Right cardiac atrium (tissue), 5 donors: ENCODE data around the gene DAAM1. TPM values are rescaled to one million over a fixed set of nuclear protein-coding genes. Genes with fewer than 3 reads are reported as not detected.

Source experiments
- ATAC-seq, 2 donors: fragments of 200-7000 bp; cut with Tn5 transposase; one replicate each; pipeline versions ENCODE4 v1.8.0 to v1.9.1; 2020; ENCODE audit warnings: moderate library complexity in 2 of 2, mild to moderate bottlenecking in 1 of 2
- DNase-seq, 3 donors: peaks; one replicate each; pipeline ENCODE4 v3.0.0-alpha.2; 2020
- H3K27ac ChIP-seq: one replicate; pipeline ENCODE4 v1.5.1; 2013; ENCODE audit warnings: mild to moderate bottlenecking, low read length, control low read depth, moderate library complexity
- H3K27me3 ChIP-seq: one replicate; pipeline ENCODE4 v1.6.1; 2013; ENCODE audit not compliant: control insufficient read depth, insufficient read depth
- H3K4me1 ChIP-seq: one replicate; pipeline ENCODE4 v1.6.1; 2013; ENCODE audit warnings: low read length; ENCODE audit not compliant: control insufficient read depth, insufficient read depth
- H3K4me3 ChIP-seq: one replicate; pipeline ENCODE4 v1.5.1; 2013; ENCODE audit warnings: low read length, control low read depth
- H3K9me3 ChIP-seq: one replicate; pipeline ENCODE4 v1.6.1; 2013; ENCODE audit warnings: low read length; ENCODE audit not compliant: control insufficient read depth
- WGBS: extraction: QIAGEN DNeasy Blood & Tissue Kit; methylation state at CpG from one replicate; pipeline ENCODE4 v1.1.7; 2013; 5-methylcytosine and 5-hydroxymethylcytosine counted together
- intact Hi-C, 4 donors: fragments of 100-400 bp; cut with DNase I; formaldehyde crosslinking; loops; one replicate each; pipeline versions ENCODE4 v1.11.0 to v1.14.0; 2022 to 2023
- polyA plus RNA-seq: library from polyadenylated mRNA; stranded (reverse); fragments of 200-250 nt; gene quantifications from one replicate; pipeline ENCODE4 v1.2.3, GENCODE V29; 2013
- total RNA-seq, 4 donors: library from RNA; stranded (reverse); fragmentation: NEBNext Ultra II Directional; extraction: Animal tissue kit (Norgen Biotek cat#: 25700); gene quantifications; one replicate each; pipeline ENCODE4 v1.2.1, GENCODE V29; 2021
- donor health status: healthy with polysubstance abuse.
- donor health status: DM: no; HTN: yes; CAD: no.
- donor health status: DM: no; HTN: no; CAD: no.
- donor health status: DM: no; HTN: yes; CAD: no; lungs with severe emphysema.
- donor health status: DM: yes; HTN: yes; CAD: no.

Gene DAAM1
- total and polyA plus RNA-seq, 5 donors, result 30.7 to 152 (median 107) TPM

DNA sequence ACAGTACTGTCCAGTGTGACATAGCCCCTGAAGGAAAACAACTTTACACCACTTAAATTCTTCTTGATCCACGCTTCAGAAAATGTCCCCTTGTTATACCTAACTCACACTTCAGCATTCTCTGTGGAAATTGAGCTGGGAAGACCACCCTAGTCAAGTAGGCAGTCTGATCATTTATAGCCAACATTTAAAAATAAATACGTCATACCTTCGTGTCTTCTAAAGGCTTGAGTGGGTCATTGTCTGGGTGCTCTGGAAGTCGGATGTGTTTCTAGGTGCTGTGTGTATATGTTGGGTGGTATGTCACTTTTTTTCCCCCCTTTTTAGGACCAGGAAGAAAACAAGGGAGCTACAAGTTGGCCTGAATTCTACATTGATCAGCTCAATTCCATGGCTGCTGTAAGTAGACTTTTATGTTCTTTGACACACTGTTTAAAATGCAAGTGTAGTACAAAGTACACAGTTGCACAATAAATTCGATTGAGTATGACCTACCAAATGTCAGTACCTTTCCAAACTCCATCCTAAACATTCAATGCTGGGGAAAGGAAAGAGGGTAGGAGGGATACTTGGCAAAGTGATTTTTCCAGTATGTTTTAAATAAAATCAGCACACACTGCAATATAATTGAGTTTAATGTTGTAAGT, 126.6 kb downstream of the DAAM1 start:
- WGBS, result 93% methylated on average over 5 of the region's 5 CpGs

DNA sequence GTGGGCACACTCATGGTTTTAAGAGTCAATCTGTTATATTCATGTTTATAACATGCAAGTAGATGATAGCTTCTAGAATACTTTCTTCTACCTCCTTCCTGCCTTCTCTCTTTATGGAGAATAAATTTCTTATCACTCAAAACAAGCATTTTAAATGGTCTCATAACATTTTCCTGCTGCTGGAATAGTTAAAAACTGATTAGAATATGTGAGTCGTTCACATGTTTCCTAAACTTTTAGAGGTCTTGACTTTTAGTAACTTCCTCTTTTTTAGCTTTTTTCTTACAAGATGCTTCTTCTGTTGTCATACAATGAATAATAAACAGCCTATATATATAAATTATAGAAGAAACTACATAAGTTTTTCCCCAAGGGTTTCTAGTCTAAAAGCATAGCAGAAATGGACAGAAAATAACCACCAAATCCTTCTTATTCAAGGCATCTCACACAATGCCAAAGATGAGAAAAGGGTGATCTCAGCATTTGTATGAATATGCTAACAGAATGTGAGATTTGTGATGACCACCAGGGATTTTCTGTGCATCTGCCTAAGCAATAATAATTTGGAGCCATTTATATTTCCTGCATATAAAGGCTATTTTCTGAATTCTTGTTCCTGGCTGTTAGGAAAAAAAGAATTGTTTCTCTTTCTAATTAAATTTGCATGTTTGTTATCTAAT, 127.8 kb downstream of the DAAM1 start:
- no peak for DNase-seq
- Histone ChIP-seq H3K4me1 (peaks cover 12% of the 10 kb centered on the region), H3K27ac (no peak overlapping the region), H3K27me3 (no peaks in the 10 kb centered on the region), H3K4me3 (no peak overlapping the region), H3K9me3 (no peaks in the 10 kb centered on the region)
- intact Hi-C loops, result no loop called here
- no peak for ATAC-seq
- WGBS, result 24% methylated on average over 1 of the region's 1 CpG

More for the DNA sequence above, 126.6 kb downstream of the DAAM1 start:
- Histone ChIP-seq H3K4me1 (peaks cover 12% of the 10 kb centered on the region), H3K4me3 (no peak overlapping the region), H3K9me3 (no peaks in the 10 kb centered on the region), H3K27me3 (no peaks in the 10 kb centered on the region), H3K27ac (no peak overlapping the region)
- DNase-seq (no peak), ATAC-seq (no peak)
- intact Hi-C loops, result no loop called here

DNA sequence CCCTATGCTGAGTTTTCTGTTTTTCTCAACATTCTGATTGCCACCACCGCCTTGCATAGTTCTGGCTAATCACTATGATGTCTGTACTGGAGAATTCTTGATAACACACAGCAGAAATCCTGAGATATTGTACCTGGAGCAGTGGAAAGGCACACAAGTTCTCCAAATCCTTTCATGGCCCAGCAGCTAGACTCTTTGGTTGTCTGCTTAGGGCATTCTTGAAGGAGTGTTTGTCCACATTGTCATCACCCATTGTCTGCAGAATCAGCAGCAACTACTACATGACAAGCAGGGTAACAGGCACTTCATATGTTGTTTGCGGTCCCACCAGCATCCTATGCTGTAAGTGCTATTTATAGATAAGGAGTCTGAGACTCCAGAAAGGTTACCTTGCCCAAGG, 128.9 kb downstream of the DAAM1 start:
- H3K4me1 ChIP-seq, result peaks cover 12% of the 10 kb centered on the region
- 81% methylated on average over 2 of the region's 2 CpGs for WGBS
- no peak overlapping the region for H3K27ac ChIP-seq

DNA sequence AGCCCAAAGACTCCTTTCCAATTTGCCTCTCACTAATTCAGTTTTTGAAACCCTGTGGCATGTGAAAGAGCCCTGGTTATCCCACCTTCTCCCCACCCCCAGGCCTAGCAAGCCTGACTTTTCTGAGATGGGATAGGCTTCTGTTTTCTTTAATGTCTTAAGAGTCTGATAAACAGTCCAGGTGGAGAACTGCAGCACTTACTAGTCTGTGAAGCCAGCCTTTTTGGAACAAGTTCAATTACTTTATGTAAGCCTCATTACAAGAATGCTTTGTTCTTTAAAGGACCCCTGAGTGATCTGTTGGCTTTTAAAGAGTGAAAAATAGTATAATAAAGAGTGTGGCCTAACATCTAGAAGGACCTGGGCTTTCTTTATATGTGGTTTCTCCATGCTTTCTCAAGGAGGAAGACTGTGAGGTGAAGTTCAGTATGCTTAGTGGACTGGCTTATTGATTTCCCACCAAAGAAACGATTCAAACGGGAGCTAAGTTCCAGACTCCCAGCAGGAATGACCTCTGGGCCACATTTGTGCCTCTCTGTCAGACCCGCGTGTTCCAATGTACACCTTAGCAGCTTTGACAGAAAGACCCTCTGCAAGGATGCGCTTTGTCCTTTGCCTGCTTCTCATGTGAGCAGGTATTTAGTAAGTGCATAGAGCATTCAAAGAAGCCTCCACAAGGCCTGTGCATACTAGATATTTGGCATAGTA, 129.5 kb downstream of the DAAM1 start:
- intact Hi-C loops, result no loop called here
- WGBS, result 81% methylated on average over 5 of the region's 5 CpGs
- ATAC-seq (no peak), DNase-seq (no peak)
- peaks cover 11% of the 10 kb centered on the region for H3K4me1 ChIP-seq
- H3K9me3 ChIP-seq, result no peaks in the 10 kb centered on the region
- H3K4me3 ChIP-seq, result no peak overlapping the region
- no peaks in the 10 kb centered on the region for H3K27me3 ChIP-seq
- peak overlapping the region; percentile 92 for H3K27ac ChIP-seq

More for the DNA sequence above, 128.9 kb downstream of the DAAM1 start:
- DNase-seq, result no peak
- intact Hi-C loops, result no loop called here
- no peaks in the 10 kb centered on the region for H3K9me3 ChIP-seq
- no peaks in the 10 kb centered on the region for H3K27me3 ChIP-seq
- no peak overlapping the region for H3K4me3 ChIP-seq
- no peak for ATAC-seq

DNA sequence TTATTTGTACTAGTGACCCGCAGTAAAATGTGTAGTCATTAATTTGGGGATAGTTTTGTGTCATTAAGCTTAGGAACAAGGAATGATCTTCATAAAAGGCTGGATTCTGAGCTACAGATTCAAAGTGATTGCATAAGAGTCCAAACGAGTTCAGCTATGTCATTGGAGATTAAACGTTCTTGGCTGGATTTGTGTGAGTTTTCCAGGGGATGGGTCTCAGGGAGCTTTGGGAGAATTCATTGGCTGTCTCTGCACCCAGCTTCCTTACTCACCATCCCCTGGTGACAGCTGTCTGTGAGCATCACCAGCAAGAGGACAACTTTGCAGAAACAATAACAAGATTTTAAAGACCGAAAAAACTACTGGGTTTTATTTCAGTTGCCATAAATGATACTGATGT, 130.4 kb downstream of the DAAM1 start:
- WGBS, result 29% methylated on average over 4 of the region's 4 CpGs
- no peak overlapping the region for H3K27ac ChIP-seq
- H3K27me3 ChIP-seq, result no peaks in the 10 kb centered on the region
- intact Hi-C loops, result no loop called here
- DNase-seq (peak in 2 of 3 donors; percentile 28 to 72), ATAC-seq (peak; percentile 83 to 88)
- H3K9me3 ChIP-seq, result no peaks in the 10 kb centered on the region
- H3K4me3 ChIP-seq, result no peak overlapping the region
- H3K4me1 ChIP-seq, result peaks cover 9% of the 10 kb centered on the region

DNA sequence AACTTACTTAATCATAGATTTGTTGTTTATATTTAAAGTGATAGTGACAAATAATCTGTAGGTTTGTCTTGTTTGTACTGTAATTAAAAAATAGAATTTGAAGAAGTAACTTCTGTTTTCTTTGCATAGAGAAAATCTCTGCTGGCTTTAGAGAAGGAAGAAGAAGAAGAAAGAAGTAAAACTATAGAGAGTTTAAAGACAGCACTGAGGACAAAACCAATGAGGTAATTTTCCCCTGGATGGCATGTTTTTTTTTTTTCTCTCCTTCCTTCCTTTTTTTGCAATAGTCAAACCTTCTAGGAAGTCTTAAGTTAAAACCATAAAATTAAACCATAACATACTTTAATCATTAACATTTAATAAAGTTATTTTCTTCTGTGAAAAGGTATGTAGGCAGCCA, 131.9 kb downstream of the DAAM1 start:
- H3K27ac ChIP-seq, result no peak overlapping the region
- no peak overlapping the region for H3K4me3 ChIP-seq
- DNase-seq (no peak), ATAC-seq (no peak)
- no peaks in the 10 kb centered on the region for H3K9me3 ChIP-seq
- intact Hi-C loops, result loop anchor here in 1 of 4 donors (10.0 kb wide), 1 partner anchor 186 kb away; no protein-coding TSS in a partner anchor
- no peaks in the 10 kb centered on the region for H3K27me3 ChIP-seq
- H3K4me1 ChIP-seq, result peaks cover 9% of the 10 kb centered on the region

DNA sequence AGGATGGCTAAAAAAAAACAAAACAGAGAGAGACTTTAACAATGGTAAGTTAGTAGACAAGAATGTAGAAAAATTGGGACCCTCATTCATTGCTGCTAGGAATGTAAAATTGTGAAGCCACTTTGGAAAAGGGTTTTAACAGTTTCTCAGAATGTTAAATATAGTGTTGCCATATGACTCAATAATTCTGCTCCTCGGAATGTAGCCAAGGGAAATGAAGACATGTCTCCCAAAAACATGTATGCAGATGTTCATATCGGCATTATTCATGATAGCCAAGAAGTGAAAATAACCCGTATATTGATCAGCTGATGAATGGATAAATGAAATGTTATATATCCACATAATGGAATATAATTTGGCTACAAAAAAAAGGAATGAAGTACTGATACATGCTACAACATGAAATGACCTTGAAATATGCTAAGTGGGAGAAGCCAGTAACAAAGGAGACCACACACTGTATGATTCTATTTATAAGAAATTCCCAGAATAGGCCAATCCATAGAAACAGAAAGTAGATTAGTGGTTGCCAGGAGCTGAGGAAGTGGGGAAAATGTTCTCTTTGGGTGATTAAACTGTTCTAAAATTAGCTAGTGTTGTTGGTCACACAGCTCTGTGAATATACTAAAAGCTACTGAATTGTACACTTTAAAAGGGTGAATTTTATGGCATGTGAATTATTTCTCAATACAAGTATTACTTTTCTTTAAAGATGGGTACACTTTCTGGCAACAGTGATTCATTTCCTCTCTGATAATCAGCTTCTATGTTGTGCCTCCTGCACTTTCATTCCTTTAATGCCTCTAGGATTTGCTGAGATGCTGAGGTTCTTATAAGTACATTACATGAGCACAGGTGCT, 132.5 kb downstream of the DAAM1 start:
- no peak overlapping the region for H3K4me3 ChIP-seq

DNA sequence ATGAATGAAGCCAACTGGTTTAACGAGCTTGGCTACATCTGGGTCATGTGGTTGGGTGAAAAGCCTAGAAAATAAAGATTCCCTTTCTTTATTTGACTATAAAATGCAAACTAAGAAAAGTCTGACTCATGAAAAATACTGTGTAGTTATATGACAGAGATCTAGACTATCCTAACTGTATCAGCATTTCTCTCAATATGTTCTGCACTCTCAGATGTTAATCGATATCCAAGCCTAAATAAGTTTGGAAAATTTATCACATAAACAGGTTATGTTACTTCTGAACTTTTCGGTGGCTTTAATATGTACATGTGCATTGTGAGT, 133.1 kb downstream of the DAAM1 start:
- intact Hi-C loops, result loop anchor here in 1 of 4 donors (10.0 kb wide), 1 partner anchor 187 kb away; no protein-coding TSS in a partner anchor
- H3K27ac ChIP-seq, result peak overlapping the region; percentile 87
- no peaks in the 10 kb centered on the region for H3K9me3 ChIP-seq
- H3K27me3 ChIP-seq, result no peaks in the 10 kb centered on the region
- peaks cover 11% of the 10 kb centered on the region for H3K4me1 ChIP-seq
- DNase-seq (no peak), ATAC-seq (no peak)
- WGBS, result 66% methylated on average over 3 of the region's 3 CpGs
- H3K4me3 ChIP-seq, result no peak overlapping the region

More for the DNA sequence above, 132.5 kb downstream of the DAAM1 start:
- DNase-seq, result no peak
- H3K4me1 ChIP-seq, result peaks cover 11% of the 10 kb centered on the region
- peak; percentile 67 to 81 for ATAC-seq
- H3K27ac ChIP-seq, result peak overlapping the region; percentile 87
- no peaks in the 10 kb centered on the region for H3K27me3 ChIP-seq
- 7% methylated on average over 3 of the region's 3 CpGs for whole genome bisulfite sequencing
- H3K9me3 ChIP-seq, result no peaks in the 10 kb centered on the region
- intact Hi-C loops, result loop anchor here in 1 of 4 donors (10.0 kb wide), 1 partner anchor 186 kb away; no protein-coding TSS in a partner anchor

DNA sequence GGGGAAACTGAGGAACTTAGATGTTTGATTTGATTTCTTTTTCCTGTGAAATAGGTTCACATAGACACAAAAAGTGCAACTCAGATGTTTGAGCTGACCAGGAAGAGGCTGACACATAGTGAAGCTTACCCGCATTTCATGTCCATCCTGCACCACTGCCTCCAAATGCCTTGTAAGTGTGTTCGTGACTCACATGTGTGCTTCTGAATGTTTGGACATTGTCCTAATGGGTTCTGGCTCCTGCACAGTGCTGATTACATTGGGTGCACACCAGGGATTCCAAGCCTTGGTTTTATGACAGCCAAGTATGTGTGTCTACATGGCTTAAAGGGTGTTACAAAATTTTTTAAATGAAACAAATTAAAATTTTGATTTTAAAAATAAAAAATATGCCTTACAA, 137.4 kb downstream of the DAAM1 start:
- intact Hi-C loops, result loop anchor here in 1 of 4 donors (10.0 kb wide), 1 partner anchor 191 kb away; no protein-coding TSS in a partner anchor
- no peak for DNase-seq

DNA sequence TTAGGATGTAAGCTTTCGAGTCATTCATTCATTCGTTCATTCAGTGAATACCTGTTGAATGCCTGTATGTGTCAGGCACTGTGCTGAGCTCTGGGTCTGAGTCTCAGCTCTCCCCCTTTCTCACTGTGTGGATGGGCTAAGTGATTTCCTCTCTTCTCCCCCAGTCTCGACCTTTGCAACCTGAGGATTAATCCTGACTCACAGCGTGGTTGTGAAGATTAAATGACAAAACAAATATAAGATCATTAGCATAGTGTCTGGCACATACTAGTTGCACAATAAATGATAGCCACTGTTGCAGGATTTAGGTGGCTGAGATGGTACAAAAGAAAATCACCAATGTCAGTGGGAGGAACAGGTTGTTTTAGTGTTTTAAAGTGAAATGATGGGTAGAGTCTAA, 140.0 kb downstream of the DAAM1 start:
- no peak for DNase-seq
- Histone ChIP-seq H3K9me3 (no peaks in the 10 kb centered on the region), H3K4me3 (no peak overlapping the region), H3K27me3 (no peaks in the 10 kb centered on the region), H3K27ac (no peak overlapping the region), H3K4me1 (peaks cover 9% of the 10 kb centered on the region)
- ATAC-seq, result no peak
- WGBS, result 96% methylated on average over 4 of the region's 4 CpGs
- intact Hi-C loops, result loop anchor here in 1 of 4 donors (10.0 kb wide), 1 partner anchor 194 kb away; no protein-coding TSS in a partner anchor

More for the DNA sequence above, 137.4 kb downstream of the DAAM1 start:
- Histone ChIP-seq H3K4me1 (peaks cover 3% of the 10 kb centered on the region), H3K27ac (no peak overlapping the region), H3K9me3 (no peaks in the 10 kb centered on the region), H3K27me3 (no peaks in the 10 kb centered on the region), H3K4me3 (no peak overlapping the region)
- WGBS, result 63% methylated on average over 2 of the region's 2 CpGs
- ATAC-seq, result peak; percentile 51 to 72
